ENCODE results near the gene GHR.

The GHR gene

DNA sequence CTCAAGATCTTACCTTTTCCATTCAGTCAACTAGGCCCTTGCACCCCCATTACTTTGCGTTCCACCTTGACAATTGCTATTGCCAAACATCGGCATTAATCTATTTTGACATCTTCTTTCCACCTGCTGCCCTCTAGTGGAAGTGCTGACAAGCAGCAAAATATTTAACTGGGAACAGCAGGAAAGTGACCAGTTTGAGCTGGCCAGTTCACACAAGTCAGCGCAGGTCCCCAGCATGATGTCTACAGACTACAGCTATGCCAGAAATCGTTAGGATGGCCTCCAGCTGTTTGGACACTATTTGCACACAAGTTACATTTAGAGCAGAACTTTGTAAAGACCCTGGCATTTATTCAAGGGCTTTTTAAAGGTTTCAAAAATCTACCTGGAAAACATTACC, 160.1 kb downstream of the GHR start:
- Mint-ChIP-seq H3K9me3 (no peaks in the 10 kb centered on the region), H3K27ac (no peak overlapping the region), H3K36me3 (ENCODE audit: low read depth) (no peaks in the 10 kb centered on the region), H3K27me3 (peaks cover 7% of the 10 kb centered on the region), H3K4me1 (ENCODE audit: low read depth) (no peaks in the 10 kb centered on the region), H3K4me3 (no peak overlapping the region)

DNA sequence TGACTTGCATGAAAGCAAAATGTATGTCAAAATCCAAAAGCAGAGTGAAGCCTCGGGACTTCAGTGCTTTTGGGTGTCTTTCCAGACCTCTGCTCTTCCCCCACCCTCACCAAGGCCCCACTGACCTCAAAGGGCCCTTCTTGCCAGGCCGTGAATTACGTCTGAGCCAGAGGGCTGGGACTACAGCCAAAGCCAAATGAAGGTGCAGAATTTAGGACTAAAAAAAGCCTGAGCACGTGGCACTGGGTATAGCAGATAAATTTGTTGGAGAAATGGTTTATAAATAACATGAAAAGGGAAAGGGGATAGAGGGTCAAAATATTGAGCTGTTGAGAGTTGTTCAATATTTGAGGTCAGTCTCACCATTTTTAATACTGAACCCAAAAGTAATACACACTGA, 163.4 kb downstream of the GHR start:
- Mint-ChIP-seq H3K27me3 (peaks cover 15% of the 10 kb centered on the region), H3K4me3 (no peak overlapping the region), H3K36me3 (ENCODE audit: low read depth) (no peaks in the 10 kb centered on the region), H3K4me1 (ENCODE audit: low read depth) (no peaks in the 10 kb centered on the region), H3K9me3 (no peaks in the 10 kb centered on the region), H3K27ac (no peak overlapping the region)

DNA sequence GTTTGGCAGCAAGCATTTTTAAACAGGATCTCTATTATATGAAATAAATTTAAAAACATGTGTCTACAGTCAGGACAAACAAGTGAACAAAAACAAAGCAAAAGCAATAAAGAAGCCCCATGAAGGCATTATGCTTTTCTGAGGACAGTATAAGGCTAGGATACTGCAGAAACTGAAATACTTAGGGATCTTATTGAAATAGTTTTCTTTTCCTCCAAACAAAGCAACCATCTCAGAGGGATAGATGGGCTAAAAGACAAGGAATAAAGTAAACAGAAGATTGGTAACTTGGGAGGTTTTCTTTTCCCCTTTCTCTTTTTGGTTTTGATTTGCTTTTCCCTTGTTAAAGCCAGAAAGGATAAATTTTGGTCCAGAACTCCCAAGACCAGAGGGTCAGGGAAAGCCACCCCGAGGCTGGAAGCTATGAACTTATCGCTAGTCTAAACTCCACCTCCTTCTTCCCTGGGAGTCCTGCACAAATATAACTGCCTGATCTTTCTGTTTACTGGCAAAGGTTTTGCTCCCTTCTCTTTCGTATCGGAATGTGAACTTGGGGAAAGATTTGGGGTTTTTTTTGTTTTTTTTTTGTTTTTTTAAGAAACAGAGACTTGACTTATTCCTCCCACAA, 164.0 kb downstream of the GHR start:
- Mint-ChIP-seq H3K9me3 (no peaks in the 10 kb centered on the region), H3K27me3 (peaks cover 17% of the 10 kb centered on the region), H3K36me3 (ENCODE audit: low read depth) (no peaks in the 10 kb centered on the region), H3K27ac (no peak overlapping the region), H3K4me3 (no peak overlapping the region), H3K4me1 (ENCODE audit: low read depth) (no peaks in the 10 kb centered on the region)

DNA sequence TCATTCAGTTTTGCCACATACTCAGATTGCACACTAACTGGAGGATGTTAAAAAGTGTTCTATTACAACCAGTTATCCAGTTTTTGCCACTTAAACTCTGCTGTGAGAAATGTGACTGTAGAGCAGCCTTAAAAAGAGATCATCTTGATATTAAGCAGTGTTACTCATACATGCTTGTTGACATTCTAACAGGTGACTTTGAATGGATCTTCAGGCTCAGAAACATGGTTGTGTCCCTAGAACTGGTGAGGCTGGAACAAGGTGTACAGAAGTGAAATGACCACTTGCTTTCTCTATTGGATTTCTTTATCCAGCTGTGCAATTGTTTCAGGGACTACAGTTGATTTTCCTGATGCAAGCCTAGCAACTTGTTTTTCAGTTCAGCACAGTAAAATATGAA, 167.3 kb downstream of the GHR start:
- Mint-ChIP-seq H3K4me1 (ENCODE audit: low read depth) (no peaks in the 10 kb centered on the region), H3K36me3 (ENCODE audit: low read depth) (no peaks in the 10 kb centered on the region), H3K27ac (no peak overlapping the region), H3K27me3 (peaks cover 20% of the 10 kb centered on the region), H3K4me3 (no peak overlapping the region), H3K9me3 (no peaks in the 10 kb centered on the region)

DNA sequence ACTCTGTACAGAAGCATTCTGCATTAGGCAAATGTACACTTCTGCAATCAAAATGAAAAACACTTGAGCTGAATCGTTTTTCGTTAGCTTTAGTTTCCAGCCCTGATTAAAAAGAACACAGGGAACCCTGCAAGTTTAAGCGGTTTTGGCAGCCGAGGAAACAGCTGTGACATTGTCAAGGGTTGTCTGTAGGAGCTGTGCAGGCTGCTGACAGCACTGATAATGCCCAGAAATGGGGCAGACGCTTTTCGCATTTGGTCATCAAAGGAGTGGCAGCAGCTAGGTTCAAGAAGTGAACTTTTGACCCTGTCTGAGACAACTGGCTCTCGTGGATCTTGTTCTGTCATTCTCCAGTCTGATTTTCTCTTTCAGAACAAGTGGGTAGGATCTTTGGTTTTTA, 167.8 kb downstream of the GHR start:
- Mint-ChIP-seq H3K4me1 (ENCODE audit: low read depth) (no peaks in the 10 kb centered on the region), H3K36me3 (ENCODE audit: low read depth) (no peaks in the 10 kb centered on the region), H3K27ac (no peak overlapping the region), H3K27me3 (peaks cover 20% of the 10 kb centered on the region), H3K4me3 (no peak overlapping the region), H3K9me3 (no peaks in the 10 kb centered on the region)

DNA sequence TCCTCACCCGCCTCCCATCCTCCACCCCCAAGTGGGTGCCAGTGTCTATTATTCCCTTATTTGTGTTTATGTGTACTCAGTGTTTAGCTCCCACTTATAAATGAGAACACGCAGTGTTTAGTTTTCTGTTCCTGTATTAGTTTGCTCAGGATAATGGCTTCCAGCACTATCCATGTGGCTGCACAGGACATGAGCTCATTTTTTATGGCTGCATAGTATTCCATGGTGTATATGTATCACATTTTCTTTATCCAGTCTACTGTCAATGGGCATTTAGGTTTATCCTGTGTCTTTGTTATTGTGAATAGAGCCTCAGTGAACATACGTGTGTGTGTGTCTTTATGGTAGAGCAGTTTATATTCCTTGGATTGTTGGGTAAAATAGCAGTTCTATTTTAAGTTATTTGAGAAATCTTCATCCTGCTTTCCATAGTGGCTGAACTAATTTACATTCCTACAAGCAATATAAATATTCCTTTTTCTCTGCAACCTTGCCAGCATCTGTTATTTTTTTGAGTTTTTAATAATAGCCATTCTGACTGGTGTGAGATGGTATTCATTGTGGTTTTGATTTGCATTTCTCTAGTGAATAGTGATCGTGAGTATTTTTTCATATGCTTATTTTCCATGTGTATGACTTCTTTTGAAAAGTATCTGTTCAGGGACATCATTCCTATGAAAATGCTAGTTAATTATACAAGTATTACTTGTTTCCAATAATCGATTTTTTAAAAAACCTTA, 169.3 kb downstream of the GHR start:
- Mint-ChIP-seq H3K36me3 (ENCODE audit: low read depth) (no peaks in the 10 kb centered on the region), H3K27me3 (peaks cover 15% of the 10 kb centered on the region), H3K9me3 (no peaks in the 10 kb centered on the region), H3K4me1 (ENCODE audit: low read depth) (no peaks in the 10 kb centered on the region), H3K4me3 (no peak overlapping the region), H3K27ac (no peak overlapping the region)

DNA sequence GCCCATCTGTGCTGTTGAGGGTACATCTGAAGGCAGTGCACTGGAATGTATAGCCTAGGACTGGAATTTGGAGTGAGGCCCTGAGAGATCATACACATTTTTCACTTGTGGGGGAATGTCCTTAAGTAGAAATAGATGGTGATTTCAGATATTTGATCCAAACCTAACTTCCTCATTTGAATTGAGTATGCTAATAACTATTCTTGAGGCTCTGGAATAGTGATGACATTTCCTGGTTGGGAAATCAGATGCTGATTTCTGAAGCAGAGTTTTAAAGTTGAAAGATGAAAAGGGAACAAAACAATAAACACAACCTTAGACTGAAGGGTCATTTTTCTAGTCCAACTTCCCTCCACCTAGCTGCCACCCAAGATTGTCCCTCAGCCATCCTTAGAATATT, 170.4 kb downstream of the GHR start:
- no peaks in the 10 kb centered on the region for H3K36me3 Mint-ChIP-seq (ENCODE audit: low read depth)
- peaks cover 13% of the 10 kb centered on the region for H3K27me3 Mint-ChIP-seq
- H3K27ac Mint-ChIP-seq: no peak overlapping the region
- no peaks in the 10 kb centered on the region for H3K4me1 Mint-ChIP-seq (ENCODE audit: low read depth)
- no peaks in the 10 kb centered on the region for H3K9me3 Mint-ChIP-seq
- H3K4me3 Mint-ChIP-seq: no peak overlapping the region

DNA sequence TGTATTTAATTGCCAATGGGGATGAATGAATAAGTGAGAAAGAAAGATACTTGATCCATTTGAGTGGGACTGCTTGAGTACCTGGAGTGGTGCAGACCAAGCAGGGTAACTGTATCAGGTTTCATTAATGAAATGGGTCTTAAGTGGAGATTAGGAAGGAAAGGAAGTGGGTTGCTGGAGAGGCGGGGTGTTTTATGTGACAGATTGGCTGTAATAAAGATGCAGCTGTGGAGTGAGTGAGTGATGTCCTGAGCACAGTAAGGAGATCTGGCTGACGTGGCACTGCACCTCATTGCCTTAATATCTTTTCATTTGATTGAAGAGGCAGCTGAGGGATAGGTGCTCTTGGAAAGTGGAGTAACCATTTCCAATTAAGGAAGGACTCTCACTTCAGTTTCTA, 172.4 kb downstream of the GHR start:
- H3K27ac Mint-ChIP-seq: no peak overlapping the region
- no peaks in the 10 kb centered on the region for H3K9me3 Mint-ChIP-seq
- no peak overlapping the region for H3K4me3 Mint-ChIP-seq
- no peaks in the 10 kb centered on the region for H3K36me3 Mint-ChIP-seq (ENCODE audit: low read depth)
- H3K27me3 Mint-ChIP-seq: peaks cover 9% of the 10 kb centered on the region
- no peaks in the 10 kb centered on the region for H3K4me1 Mint-ChIP-seq (ENCODE audit: low read depth)

DNA sequence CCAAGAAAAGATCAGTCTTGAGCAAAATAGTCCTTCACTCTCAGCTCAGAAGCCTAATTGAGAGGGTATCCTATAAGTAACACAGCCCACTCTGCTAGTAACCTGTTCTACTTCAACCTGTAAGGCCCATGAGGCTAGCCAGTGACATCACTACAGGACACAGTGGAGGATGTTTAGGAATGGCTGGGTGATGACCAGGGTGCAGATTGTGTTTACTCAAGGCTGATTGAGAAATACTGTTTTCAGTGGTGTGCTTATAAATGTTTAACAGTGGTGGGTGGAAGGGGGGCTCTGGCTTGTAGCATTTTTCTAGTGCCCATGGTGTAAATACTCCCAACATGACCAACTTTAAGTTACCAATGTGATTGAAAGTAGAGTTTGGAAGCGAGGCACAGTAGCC, 173.6 kb downstream of the GHR start:
- Mint-ChIP-seq H3K36me3 (ENCODE audit: low read depth) (no peaks in the 10 kb centered on the region), H3K27ac (no peak overlapping the region), H3K4me3 (no peak overlapping the region), H3K27me3 (peaks cover 4% of the 10 kb centered on the region), H3K4me1 (ENCODE audit: low read depth) (no peaks in the 10 kb centered on the region), H3K9me3 (no peaks in the 10 kb centered on the region)

DNA sequence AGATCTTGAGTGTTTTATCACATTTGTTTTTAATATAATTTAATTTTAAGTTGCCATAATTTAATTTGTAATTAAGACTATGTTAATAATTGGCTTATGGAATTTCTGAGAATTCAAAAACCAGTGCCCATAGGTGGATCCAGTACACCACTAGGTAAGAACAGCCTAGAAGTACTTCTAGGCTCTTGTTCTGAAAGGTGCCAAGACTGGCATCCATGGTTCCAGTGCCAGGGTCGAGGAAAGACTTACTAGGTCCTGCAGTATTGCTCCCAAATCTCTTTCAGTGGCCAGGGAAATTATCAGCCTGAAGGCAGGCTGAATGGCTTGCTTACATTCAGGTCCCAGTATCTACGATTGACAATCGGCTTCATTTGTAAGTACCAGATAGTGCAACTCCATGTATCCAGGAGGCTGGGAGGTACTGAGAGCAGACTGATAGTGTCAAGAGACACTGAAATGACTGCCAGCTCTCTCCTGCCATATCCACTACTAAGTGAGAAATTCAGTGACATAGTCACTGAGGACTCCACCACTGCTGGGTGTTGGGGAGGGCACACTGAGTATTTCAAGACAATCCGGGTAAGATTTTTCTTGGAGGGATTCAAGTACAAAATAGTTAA, 174.2 kb downstream of the GHR start:
- Mint-ChIP-seq H3K27me3 (peaks cover under 1% of the 10 kb centered on the region), H3K4me1 (ENCODE audit: low read depth) (no peaks in the 10 kb centered on the region), H3K36me3 (ENCODE audit: low read depth) (no peaks in the 10 kb centered on the region), H3K4me3 (no peak overlapping the region), H3K27ac (no peak overlapping the region), H3K9me3 (no peaks in the 10 kb centered on the region)

DNA sequence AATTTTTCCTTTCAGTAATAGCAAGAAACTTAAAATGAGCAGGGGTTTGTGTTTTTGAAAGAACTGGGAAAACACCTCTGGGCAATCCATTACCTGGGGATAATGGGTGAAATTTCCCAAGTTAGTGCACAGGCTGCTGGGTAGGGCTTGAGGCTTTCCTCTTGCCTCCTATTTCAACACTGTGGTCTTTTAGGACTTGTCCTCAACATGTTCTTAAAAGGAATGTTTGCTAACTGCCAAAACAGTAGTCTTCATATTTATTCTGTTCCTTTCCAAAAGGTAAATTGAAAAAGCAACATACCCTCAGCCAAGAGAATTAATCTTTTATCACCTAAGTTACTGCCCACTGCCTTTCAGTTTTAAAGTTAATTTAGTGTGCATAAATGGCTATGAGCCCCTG, 175.1 kb downstream of the GHR start:
- Mint-ChIP-seq H3K4me1 (ENCODE audit: low read depth) (no peaks in the 10 kb centered on the region), H3K36me3 (ENCODE audit: low read depth) (no peaks in the 10 kb centered on the region), H3K27me3 (peaks cover 1% of the 10 kb centered on the region), H3K27ac (no peak overlapping the region), H3K9me3 (no peaks in the 10 kb centered on the region), H3K4me3 (no peak overlapping the region)

DNA sequence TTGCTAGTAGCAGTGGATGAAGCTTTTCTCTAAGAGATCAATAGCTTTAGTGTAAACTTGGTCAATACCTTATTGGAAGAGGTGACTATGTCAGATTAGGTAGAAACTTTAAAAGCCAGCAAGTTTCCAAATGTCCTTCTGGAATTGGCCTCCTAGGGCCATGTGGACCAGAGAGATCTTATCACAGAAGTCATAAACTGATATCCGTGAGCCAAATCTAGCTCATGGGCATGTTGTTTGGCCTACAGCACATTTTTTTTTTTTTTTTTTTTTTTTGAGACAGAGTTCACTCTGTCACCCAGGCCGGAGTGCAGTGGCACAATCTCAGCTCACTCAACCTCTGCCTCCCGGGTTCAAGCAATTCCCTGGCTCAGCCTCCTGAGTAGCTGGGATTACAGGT, 175.9 kb downstream of the GHR start:
- H3K4me1 Mint-ChIP-seq (ENCODE audit: low read depth): no peaks in the 10 kb centered on the region
- no peaks in the 10 kb centered on the region for H3K36me3 Mint-ChIP-seq (ENCODE audit: low read depth)
- no peak overlapping the region for H3K27ac Mint-ChIP-seq
- no peaks in the 10 kb centered on the region for H3K9me3 Mint-ChIP-seq
- H3K4me3 Mint-ChIP-seq: no peak overlapping the region
- H3K27me3 Mint-ChIP-seq: peaks cover 4% of the 10 kb centered on the region

DNA sequence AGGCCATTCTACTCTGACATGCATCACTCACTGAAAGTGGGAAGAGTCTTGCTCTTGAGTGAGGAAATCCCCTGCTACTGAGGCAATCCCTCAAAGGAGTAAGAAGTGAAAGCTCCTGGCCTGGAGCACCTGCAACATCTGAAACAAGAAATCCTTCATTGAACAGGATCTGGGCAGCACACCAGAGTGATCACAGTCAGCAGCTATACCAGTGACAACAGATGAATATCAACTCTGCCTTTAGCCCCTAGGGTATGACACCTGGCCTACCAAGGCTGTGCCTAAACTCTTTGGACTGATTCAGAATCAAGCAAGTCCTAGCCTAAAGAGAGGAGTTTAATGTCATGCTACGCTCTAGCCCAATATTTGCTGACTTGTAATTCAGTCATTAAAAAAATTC, 177.2 kb downstream of the GHR start:
- H3K27ac Mint-ChIP-seq: no peak overlapping the region
- no peaks in the 10 kb centered on the region for H3K36me3 Mint-ChIP-seq (ENCODE audit: low read depth)
- H3K9me3 Mint-ChIP-seq: no peaks in the 10 kb centered on the region
- H3K4me1 Mint-ChIP-seq (ENCODE audit: low read depth): no peaks in the 10 kb centered on the region
- H3K4me3 Mint-ChIP-seq: no peak overlapping the region
- H3K27me3 Mint-ChIP-seq: peaks cover 4% of the 10 kb centered on the region

DNA sequence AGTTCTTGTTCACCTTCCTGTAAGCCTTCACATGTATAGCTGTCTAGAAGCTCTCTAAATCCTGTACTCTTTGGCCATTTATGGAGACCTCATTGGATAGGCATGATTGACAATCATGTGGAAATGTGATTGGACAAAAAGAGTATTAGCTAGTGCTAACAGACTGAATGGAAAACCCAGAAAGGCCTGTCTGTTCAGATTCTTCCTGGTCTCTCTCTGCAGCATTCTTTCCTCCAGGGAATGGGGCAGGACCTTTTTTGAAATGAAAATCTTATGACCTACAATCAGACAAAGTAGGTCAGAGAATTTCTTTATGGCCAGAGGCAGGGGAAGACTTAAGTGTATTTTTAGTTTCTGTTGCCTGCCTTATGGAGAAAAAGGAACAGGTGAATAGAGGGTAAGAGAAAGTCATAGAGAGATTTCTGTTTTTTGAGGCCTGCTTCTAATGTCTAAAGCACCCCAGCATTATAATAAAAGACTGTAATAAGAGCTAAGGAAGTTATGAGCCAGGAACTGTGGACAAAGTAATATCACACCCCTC, 181.0 kb downstream of the GHR start:
- H3K4me3 Mint-ChIP-seq: no peak overlapping the region
- H3K4me1 Mint-ChIP-seq (ENCODE audit: low read depth): no peaks in the 10 kb centered on the region
- H3K27me3 Mint-ChIP-seq: peaks cover 22% of the 10 kb centered on the region
- no peaks in the 10 kb centered on the region for H3K9me3 Mint-ChIP-seq
- H3K36me3 Mint-ChIP-seq (ENCODE audit: low read depth): no peaks in the 10 kb centered on the region
- no peak overlapping the region for H3K27ac Mint-ChIP-seq

DNA sequence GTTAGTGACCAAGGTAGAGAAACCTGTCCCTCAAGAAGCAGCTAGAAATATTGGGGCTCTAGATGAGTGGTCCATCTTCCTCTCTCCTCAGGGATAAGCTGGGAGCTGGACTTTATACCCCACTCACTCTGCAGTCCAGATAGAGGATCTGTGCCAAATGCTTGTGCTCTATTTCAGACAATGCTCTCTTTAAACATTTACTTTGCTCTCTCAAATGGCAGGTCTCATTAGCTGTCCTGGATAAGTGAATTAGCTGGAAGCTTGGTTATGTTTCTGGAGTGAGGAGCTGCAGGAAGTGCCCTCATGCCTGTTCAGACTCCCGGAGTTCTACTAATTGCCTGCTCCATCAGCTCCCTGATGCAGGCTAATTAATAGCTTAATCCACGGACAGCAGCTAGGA, 182.3 kb downstream of the GHR start:
- Mint-ChIP-seq H3K4me3 (no peak overlapping the region), H3K9me3 (no peaks in the 10 kb centered on the region), H3K4me1 (ENCODE audit: low read depth) (no peaks in the 10 kb centered on the region), H3K36me3 (ENCODE audit: low read depth) (no peaks in the 10 kb centered on the region), H3K27me3 (peaks cover 25% of the 10 kb centered on the region), H3K27ac (no peak overlapping the region)
